ENCODE measurements around the gene SGMS1.
"Not testable (repeated sequence)": the region's sequence is repeated elsewhere in the genome, so short reads cannot be mapped to it uniquely, and the experiment has no call there.

SGMS1 gene

GRCh38 chr10:50272531-50272930 is 351.2 kb downstream of the SGMS1 start:
- H3K27ac ChIP-seq = no peak overlapping the region
- TF ChIP-seq, protein P1, sequence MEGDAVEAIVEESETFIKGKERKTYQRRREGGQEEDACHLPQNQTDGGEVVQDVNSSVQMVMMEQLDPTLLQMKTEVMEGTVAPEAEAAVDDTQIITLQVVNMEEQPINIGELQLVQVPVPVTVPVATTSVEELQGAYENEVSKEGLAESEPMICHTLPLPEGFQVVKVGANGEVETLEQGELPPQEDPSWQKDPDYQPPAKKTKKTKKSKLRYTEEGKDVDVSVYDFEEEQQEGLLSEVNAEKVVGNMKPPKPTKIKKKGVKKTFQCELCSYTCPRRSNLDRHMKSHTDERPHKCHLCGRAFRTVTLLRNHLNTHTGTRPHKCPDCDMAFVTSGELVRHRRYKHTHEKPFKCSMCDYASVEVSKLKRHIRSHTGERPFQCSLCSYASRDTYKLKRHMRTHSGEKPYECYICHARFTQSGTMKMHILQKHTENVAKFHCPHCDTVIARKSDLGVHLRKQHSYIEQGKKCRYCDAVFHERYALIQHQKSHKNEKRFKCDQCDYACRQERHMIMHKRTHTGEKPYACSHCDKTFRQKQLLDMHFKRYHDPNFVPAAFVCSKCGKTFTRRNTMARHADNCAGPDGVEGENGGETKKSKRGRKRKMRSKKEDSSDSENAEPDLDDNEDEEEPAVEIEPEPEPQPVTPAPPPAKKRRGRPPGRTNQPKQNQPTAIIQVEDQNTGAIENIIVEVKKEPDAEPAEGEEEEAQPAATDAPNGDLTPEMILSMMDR (IDR thresholded peaks at IDR 0.05) = no peak
- TF ChIP-seq ZFX (IDR thresholded peaks at IDR 0.05; ENCODE audit: borderline replicate concordance) = no peak

- no peak for TF ChIP-seq ZFX (IDR thresholded peaks at IDR 0.05; ENCODE audit: borderline replicate concordance)
- TF ChIP-seq, protein P1 (IDR thresholded peaks at IDR 0.05) = no peak
- H3K27ac ChIP-seq = no peak overlapping the region
These were observed 352.0 kb downstream of the SGMS1 start for GRCh38 chr10:50271564-50272250.

- not testable (repeated sequence) for H3K27ac ChIP-seq
These were observed 355.9 kb downstream of the SGMS1 start for GRCh38 chr10:50267877-50268276.

DNA sequence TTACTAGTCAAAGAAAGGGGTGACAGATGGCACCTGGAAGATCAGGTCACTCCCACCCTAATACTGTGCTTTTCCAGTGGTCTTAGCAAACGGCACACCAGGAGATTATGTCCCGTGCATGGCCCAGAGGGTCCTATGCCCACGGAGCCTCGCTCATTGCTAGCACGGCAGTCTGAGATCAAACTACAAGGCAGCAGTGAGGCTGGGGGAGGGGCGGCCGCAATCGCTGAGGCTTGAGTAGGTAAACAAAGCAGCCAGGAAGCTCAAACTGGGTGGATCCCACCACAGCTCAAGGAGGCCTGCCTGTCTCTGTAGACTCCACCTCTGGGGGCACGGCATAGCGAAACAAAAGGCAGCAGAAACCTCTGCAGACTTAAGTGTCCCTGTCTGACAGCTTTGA is 361.1 kb downstream of the SGMS1 start:
- H3K27ac ChIP-seq = not testable (repeated sequence)

GRCh38 chr10:50260791-50261281 is 362.9 kb downstream of the SGMS1 start:
- TF ChIP-seq, protein P1 (IDR thresholded peaks at IDR 0.05) = no peak
- TF ChIP-seq ZFX (IDR thresholded peaks at IDR 0.05; ENCODE audit: borderline replicate concordance) = no peak
- H3K27ac ChIP-seq = no peak overlapping the region
